Stimulated activated CD4-positive, alpha-beta T cell treated with anti-CD3 and anti-CD28 coated beads, Interleukin-1b, Interleukin-23, amount 100 ng/mL, for 4 hours (primary cell): ENCODE data around the gene FAM89B.

Source experiments
- DNase-seq, 2 donors: peaks; one replicate each; pipeline ENCODE4 v3.0.0-alpha.2; 2020; ENCODE audit warnings: low read depth in 2 of 2

FAM89B gene

DNA sequence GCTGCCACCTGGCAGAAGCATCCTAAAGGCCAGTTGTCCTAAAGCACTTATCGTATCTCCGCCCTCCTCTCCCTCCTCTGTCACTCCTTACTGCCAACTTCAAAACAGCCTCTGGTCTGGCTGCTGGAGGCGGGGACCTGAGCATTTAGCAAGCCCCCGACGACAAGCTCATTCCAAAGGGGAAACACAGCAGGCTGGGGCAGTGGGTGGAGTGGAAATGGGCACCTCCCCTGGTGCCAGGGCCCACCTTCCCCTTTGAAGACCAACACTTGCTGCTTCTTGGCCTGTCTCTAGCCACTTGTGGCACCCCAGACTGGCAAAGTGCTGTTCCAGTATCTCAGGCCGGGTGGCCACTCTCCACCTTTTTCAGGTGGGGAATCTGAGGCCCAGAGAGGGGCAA is 38.1 kb downstream of the FAM89B start:
- no peak for DNase-seq

DNA sequence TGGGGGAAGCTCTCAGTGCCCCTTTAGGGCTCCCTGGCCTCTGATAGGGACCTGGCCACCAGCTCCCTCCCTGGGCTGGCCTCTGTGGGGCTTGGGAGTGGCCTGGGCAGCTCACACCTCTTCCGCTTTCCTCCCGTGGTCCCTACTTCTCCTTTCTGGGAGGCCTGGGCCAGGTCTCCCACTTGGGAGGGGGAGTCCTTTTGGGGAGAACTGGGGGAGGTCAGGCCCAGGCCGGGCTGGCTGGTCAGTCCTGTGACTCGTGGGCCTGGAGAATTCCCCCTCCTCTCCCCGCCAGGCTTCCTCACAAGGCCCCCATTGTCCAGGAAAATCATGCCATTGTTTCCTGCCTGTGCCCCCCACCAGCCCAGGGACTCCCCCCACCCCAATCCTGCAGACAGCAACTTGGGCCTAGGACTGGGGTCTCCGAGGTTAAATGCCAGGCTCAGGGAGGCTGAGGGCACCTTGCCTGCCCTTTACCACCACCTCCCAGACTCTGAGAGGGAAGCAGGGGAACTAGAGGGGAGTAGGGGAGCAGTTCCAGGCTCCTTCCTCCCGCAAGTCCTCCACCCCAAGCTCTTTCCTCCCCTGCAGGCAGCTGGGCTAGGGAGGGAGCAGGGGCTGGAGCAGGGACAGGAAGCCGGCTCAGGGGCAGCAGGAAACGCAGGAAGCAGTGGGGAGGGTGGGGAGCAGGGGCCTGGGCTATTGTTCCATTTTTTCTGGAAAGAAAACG is 38.9 kb downstream of the FAM89B start:
- no peak for DNase-seq

DNA sequence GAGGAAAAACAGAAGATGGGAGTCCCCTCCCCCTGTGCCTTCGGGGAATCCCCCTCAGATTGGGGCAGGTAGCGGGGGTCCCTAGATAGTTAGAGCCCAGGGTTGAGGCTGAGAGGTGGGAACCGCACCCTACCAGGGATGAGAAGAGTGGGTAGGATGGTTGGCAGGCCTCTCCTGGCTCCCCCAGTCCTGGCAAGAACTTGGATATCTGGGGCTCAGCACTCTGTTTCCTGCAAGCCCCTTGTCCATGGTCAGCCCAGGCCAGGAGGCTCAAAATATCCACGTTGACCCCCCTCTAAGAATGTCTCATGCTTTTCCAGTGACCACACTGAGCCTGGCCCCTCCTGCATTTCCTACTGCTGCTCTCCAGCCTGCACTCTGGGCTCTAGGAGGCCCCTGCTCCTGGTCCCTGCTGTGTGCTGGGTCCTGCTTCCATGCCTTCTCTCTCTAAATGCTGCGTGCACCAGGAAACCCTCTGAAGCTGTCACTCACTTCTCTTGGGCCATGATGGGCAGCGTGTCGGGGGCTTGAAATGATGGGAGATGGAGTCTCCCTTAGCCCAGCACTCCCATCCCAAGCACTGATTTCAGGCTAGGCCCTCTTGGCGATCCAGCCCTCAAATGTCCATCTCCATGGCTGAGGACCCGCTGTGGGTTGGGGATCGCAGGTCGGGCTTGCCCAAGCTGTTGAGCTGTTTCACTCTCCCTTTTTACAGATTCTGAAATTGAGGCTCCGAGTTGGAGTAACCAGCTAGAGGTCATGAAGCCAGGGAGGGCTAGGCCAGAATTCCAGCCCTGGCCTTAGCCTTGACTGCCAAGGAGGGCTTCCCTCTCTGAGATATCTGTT is 39.6 kb downstream of the FAM89B start:
- DNase-seq: no peak

DNA sequence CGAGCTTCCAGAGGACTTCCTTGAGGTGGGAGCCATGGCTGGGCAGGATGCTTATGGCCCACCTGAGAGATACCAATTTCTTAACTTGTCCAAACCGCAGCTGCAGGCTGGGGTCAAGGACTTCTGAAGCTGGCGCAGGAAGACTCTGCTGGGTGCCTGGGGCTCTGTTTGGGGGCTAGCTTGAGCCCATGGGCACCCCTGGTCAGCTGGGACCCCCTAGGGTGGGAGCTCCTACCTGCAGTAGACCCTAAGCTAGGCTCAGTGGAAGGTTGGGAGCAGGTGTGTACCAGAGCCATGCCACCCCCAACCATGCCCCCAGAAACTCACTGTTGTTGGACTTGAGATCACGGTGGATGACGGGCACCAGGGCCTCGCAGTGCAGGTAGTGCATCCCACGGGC is 40.4 kb downstream of the FAM89B start:
- no peak for DNase-seq

DNA sequence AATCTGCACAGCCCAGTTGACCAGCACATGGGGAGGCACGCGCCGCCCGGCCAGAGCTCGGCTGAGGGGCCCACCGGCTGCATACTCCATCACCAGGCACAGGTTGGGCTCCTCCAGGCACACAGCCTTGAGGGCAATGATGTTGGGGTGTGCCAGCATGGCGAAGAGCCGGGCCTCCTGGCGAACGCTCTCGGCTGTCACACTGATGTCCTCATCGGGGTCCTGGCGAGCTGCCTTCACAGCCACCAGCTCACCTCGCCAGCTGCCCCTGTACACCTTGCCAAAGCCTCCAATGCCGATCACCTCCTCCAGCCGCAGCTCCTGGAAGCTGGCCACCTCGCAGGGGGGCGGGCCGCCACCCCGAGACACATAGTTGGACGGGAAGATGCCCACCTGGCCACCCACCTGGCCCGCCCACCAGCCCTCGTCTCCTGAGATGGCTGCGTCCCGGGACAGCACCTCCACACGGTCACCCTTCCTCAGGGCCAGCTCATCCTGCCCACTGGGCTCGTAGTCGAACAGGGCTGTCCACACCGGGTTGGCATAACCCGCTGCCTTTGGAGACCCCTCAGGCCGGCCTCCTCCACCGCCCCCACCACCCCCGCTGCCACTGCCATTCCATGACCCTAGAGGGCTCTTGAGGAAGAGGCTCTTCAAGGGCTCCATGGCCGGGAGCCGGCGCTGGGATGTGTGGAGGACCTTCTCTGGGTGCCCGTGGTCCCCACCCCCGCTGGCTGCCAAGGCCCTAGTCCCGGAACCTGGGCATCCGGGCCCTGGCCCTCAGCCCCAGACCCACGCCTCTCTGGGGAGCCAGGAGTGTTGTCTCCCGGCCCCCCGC is 41.0 kb downstream of the FAM89B start:
- no peak for DNase-seq

DNA sequence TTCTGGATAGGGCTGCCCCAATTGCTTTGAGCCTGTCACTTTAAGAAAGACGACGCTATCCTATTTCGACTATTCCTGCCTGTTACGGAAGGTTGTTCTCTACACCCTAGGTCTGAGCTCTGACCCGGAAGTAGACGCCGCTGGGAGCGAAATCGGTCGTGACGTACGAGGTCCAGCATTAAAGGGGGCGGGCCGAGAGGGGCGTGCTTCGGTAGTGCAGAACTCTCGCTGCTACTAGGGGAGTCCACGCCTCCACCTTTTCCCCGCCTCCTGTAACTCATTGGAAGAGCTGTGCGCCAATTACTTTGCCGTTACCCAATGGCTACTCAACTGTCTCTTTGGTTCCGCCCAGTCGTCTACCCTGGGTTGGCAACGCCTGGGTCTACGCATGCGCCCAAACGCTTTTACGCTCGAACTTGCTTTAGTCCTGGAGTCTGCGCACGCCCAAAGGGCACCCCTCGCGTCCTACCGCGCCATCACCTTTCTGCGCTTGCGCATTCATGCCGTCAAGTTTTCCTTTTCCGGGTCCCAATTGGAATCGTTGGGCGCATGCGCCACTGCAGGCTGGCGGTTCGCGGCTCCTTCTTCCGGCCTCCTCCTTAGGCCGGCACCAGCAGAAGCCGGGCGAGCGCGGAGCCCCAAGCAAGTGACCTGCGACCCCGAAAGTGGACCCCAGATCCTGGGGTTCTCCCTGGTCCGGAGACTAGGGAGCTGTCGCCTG is 43.1 kb downstream of the FAM89B start, which contains the start of gene PCNX3:
Gene PCNX3 (plus strand): TSS at position 548 of the 721 bp plus-strand sequence. CDS start 536 bp downstream, outside the sequence.
- peak; percentile 98 to 100 for DNase-seq

DNA sequence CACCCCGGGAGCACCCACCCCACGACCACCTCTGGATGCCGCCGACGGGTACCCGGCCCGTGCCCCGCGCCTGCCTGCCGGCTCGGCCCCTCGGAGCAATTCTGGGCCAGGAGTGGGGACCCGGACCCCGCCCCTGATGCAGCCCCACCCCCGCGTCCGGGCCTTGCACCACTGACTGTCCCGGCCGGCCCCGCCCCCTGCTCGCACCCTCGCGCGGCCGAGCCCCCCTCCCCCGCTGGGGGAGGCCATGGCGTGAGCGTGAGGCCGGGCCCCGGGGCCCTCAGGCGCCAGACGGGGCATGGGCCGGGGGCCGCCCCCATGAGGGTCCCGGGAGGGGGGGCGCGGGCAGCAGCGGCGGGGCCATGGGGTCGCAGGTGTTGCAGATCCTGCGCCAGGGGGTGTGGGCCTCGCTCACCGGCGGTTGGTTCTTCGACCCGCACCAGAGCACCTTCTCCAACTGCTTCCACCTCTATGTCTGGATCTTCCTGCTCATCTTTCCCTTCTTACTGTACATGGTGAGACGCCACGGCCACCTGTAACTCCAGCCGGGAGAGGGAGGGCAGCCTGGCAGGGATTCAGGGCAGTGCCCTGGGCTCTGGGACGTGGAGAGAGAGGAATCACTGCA is 43.7 kb downstream of the FAM89B start:
- DNase-seq: peak in 1 of 2 donors; percentile 51

DNA sequence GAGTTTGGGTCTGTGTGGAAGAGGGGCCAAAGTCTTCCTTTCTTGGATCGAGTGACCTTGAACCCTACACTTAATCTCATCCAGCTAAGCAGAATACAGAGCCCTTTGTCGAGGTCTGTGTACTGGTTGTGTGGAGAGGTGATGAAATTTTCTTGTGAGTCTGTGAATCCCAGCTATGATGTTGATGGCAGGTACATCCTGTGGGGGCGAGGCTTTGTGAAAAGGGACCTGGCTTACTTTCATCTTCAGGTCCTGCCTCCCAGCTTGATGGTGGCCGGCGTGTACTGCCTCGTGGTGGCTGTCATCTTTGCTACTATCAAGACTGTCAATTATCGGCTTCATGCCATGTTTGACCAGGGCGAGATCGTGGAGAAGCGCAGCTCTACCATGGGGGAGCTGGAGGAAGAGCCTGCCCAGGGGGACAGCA is 44.2 kb downstream of the FAM89B start:
- DNase-seq: no peak

DNA sequence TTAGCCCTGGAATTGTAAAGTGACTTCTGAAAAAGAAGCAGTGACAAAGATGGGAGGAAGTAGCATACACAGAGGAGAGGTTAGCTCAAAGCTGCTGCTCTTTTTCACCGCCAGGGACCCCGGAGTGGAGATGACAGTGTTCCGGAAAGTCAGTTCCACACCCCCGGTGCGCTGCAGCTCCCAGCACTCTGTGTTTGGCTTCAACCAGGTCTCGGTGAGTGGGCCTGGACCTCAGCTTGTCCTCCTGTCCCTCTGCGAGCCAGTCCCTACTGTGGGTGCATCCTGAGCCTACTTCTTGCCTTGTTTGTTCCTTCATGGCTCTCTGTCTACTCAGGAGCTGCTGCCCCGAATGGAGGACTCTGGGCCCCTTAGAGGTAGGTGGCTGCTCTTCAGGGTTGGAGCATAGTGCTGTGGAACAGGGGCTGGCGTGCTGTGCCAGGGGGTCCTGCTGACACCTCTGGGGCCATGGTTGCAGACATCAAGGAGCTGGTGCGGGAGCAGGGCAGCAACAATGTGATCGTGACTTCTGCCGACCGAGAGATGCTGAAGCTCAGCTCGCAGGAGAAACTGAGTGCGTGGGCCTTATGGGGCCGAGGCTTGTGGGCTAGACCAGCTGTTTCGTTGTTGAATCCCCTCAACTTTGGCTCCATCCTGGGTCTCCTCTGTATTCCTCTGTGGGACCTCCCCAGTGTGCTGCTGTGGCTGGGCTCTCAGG is 45.0 kb downstream of the FAM89B start:
- no peak for DNase-seq

DNA sequence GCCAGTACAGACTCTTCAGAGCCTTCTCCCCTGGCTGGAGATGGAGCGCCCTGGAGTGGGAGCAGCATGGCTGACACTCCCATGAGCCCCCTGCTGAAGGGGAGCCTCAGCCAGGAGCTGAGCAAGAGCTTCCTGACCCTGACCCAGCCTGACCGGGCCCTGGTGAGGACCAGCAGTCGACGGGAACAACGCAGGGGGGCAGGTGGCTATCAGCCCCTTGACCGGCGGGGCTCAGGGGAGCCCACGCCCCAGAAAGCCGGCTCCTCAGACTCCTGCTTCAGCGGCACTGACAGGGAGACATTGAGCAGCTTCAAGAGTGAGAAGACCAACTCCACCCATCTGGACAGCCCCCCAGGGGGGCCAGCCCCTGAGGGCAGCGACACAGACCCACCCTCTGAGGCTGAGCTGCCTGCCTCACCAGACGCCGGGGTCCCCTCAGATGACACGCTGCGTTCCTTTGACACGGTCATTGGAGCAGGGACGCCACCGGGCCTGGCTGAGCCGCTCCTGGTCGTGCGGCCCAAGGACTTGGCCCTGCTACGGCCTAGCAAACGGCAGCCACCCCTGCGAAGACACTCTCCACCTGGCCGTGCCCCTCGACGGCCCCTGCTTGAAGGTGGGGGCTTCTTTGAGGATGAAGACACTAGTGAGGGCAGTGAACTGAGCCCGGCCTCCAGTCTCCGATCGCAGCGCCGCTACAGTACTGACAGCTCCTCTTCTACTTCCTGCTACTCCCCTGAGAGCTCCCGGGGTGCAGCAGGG is 45.8 kb downstream of the FAM89B start:
- no peak for DNase-seq

DNA sequence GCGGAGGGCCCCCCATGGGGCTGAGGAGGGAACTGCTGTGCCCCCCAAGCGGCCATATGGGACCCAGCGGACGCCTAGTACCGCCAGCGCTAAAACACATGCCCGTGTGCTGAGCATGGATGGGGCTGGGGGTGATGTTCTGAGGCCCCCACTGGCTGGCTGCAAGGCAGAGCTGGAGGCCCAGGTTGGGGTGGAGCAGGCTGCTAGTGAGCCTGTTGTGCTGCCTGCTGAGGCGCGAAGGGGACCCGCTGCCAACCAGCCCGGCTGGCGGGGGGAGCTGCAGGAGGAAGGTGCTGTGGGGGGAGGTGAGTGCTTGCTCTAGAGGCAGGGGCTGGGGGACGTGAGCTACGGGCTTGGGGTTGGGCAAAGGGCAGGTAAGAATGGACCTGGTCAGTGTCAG is 46.4 kb downstream of the FAM89B start:
- no peak for DNase-seq

DNA sequence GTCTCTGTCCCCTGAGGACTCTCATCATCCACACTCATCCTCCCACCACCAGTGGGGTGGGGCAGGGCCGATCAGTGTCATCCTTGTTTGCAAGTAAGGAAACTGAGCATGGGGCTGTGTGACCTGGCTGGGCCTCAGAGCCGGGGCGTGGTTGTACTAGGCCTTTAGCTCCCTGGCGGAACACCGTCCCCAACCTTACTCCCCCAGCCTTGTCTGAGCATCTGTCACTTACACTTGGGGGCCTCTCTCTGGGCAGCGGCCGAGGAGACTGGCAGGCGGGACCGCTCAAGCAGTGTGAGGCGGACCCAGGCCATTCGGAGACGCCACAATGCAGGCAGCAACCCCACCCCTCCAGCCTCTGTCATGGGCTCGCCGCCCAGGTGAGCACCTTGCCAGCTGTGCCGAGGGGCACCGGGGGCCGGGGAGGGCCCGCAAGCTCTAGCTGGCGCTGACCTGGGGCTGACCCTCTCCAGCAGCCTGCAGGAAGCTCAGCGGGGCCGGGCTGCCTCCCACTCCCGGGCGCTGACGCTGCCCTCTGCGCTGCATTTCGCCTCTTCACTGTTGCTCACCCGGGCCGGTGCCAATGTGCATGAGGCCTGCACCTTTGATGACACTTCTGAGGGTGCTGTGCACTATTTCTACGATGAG is 47.1 kb downstream of the FAM89B start:
- no peak for DNase-seq

DNA sequence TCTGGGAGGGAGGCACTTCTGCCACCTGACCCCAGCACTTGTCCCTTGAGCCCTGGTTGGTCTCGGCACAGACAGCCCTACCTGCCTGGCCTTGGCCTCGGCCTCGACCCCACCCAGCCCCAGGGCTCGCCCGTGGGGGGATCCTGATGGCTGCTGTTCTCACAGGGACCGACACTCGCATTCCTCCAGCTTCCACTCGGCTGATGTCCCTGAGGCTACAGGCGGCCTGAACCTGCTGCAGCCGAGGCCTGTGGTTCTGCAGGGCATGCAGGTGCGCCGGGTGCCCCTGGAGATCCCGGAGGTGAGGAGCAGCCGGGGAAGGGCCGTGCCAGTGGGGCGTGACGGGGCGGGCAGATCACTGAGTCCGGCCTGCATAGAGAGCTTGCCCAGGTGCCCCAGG is 48.3 kb downstream of the FAM89B start:
- no peak for DNase-seq

DNA sequence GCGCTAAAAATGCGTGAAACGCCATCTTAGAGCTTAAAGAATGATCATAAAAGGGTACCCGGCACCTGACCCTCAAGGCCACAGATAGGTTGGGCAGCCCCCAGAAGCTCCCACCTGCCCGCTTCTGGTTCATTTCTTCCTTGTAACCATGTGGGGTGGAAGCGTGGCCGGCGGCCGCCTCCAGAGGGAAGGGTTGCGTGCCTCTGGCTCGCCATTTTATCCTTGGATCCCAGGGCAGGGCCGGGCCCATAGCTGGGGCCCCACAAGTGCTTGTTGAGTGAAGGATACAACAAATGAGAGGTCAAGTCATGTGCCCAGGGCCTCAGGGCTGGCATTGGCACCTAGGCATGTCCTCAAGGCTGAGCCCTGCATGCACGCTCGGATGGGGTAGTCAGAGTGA is 49.1 kb downstream of the FAM89B start:
- no peak for DNase-seq

DNA sequence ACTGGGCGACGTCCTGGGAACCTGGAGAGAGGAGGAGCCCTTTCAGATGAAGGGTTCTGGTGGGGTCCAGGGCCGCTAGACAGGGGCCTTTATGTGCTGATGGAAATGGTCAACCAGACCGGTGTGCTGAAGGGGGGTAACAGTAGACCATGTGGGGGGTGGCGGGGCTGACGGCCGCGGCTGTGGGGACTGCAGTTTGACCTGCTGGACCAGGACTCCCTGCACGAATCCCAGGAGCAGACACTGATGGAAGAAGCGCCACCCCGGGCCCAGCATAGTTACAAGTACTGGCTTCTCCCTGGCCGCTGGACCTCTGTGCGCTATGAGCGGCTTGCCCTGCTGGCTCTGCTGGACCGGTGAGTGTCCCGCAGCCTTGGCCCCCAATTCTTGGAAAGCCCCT is 49.7 kb downstream of the FAM89B start:
- DNase-seq: no peak

DNA sequence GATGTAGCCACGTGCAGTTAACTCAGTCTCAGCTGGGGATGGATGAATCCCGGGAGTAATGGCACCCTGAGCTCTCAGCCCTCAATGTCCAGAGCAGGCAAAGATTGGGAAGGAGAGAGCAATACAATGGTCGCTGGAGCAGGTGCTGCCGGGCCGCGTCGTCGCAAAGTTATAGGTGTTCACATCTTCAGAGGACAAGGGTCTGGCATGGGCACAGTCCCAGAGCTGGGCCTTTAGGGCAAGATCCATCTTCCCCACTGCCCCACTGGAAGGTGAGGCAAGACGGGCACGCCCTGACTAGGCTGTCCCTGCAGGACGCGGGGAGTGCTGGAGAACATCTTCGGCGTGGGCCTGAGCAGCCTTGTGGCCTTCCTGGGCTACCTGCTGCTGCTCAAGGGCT is 50.8 kb downstream of the FAM89B start:
- DNase-seq: no peak
